Measurements from ENCODE around the gene XYLT1.

Gene XYLT1

GRCh38 chr16:17417740-17418139 is 53.0 kb downstream of the XYLT1 start:
- no peak for TF ChIP-seq CTCF (IDR thresholded peaks at IDR 0.05)
- Histone ChIP-seq H3K27ac (no peak overlapping the region), H3K4me3 (no peak overlapping the region)
- DNase-seq (ENCODE audit: low spot score) = no peak

- no peak for DNase-seq (ENCODE audit: low spot score)
- Histone ChIP-seq H3K4me3 (peak overlapping the region; percentile 17), H3K27ac (peak overlapping the region in 1 of 2 donors; percentile 19)
- no peak for TF ChIP-seq CTCF (IDR thresholded peaks at IDR 0.05)
Measured at GRCh38 chr16:17416461-17417311, 54.1 kb downstream of the XYLT1 start.

- TF ChIP-seq CTCF (IDR thresholded peaks at IDR 0.05) = no peak
- no peak for DNase-seq (ENCODE audit: low spot score)
- Histone ChIP-seq H3K4me3 (no peak overlapping the region), H3K27ac (no peak overlapping the region)
Measured at GRCh38 chr16:17414916-17415315, 55.8 kb downstream of the XYLT1 start.

GRCh38 chr16:17414421-17414820 is 56.3 kb downstream of the XYLT1 start:
- DNase-seq (ENCODE audit: low spot score) = no peak
- no peak overlapping the region for H3K4me3 ChIP-seq
- TF ChIP-seq CTCF (IDR thresholded peaks at IDR 0.05) = no peak
- H3K27ac ChIP-seq = no peak overlapping the region

GRCh38 chr16:17413508-17413907 is 57.3 kb downstream of the XYLT1 start:
- Histone ChIP-seq H3K27ac (no peak overlapping the region), H3K4me3 (no peak overlapping the region)
- no peak for TF ChIP-seq CTCF (IDR thresholded peaks at IDR 0.05)
- no peak for DNase-seq (ENCODE audit: low spot score)

- TF ChIP-seq CTCF (IDR thresholded peaks at IDR 0.05) = no peak
- Histone ChIP-seq H3K4me3 (no peak overlapping the region), H3K27ac (peak overlapping the region in 1 of 2 donors; percentile 62)
- no peak for DNase-seq (ENCODE audit: low spot score)
Measured at GRCh38 chr16:17412791-17413190, 58.0 kb downstream of the XYLT1 start.

- Histone ChIP-seq H3K4me3 (no peak overlapping the region), H3K27ac (peak overlapping the region in 1 of 2 donors; percentile 62)
- DNase-seq (ENCODE audit: low spot score) = no peak
- no peak for TF ChIP-seq CTCF (IDR thresholded peaks at IDR 0.05)
Measured at GRCh38 chr16:17412221-17412620, 58.5 kb downstream of the XYLT1 start.
